Keratinocyte (primary cell): ENCODE results near the gene PSG11. TPM values are rescaled to one million over a fixed set of nuclear protein-coding genes. Genes with fewer than 3 reads are reported as not detected.
"Not testable (repeated sequence)": the region's sequence is repeated elsewhere in the genome, so short reads cannot be mapped to it uniquely, and the experiment has no call there.

ENCODE experiments used
- DNase-seq: peaks from one replicate; pipeline ENCODE4 v3.0.0-alpha.2; 2011; ENCODE audit warnings: low read depth, missing footprints, low spot score
- FAIRE-seq: peaks from 2 replicates; lab custom pipeline; 2011; peaks lifted over from hg19 to GRCh38; lab: Jason Lieb, UNC
- H2AFZ ChIP-seq: 2 replicates; pipeline ENCODE4 v1.6.0; 2012; ENCODE audit warnings: low read length, control low read depth, inconsistent platforms; ENCODE audit not compliant: control insufficient read depth
- H3K27ac ChIP-seq: 2 replicates; pipeline ENCODE4 v1.5.1; 2011; ENCODE audit warnings: low read length; ENCODE audit not compliant: control insufficient read depth, insufficient read depth
- H3K27me3 ChIP-seq: 3 replicates; pipeline ENCODE4 v1.6.0; 2011; ENCODE audit warnings: low read length; ENCODE audit not compliant: control insufficient read depth, insufficient read depth; ENCODE audit errors: extremely low read depth
- H3K36me3 ChIP-seq, 2 experiments: 2 replicates in 1 of 2; 3 replicates in 1 of 2; pipeline ENCODE4 v1.5.1; 2011; ENCODE audit warnings: low read length in 2 of 2, mild to moderate bottlenecking in 1 of 2; ENCODE audit not compliant: control insufficient read depth in 2 of 2, insufficient read depth in 2 of 2; ENCODE audit errors: extremely low read depth in 1 of 2
- H3K4me1 ChIP-seq: 3 replicates; pipeline ENCODE4 v1.5.1; 2011; ENCODE audit warnings: low read length; ENCODE audit not compliant: control insufficient read depth, insufficient read depth; ENCODE audit errors: extremely low read depth
- H3K4me2 ChIP-seq: 3 replicates; pipeline ENCODE4 v1.6.0; 2011; ENCODE audit warnings: low read depth, low read length; ENCODE audit not compliant: control insufficient read depth, insufficient read depth; ENCODE audit errors: extremely low read depth
- H3K4me3 ChIP-seq, 3 experiments: fragments of 200-600 bp in 1 of 3; sonication (generic) in 1 of 3; 2 replicates in 2 of 3; 3 replicates in 1 of 3; pipeline ENCODE4 v1.5.1; 2011 to 2016; ENCODE audit warnings: low read length in 3 of 3, mild to moderate bottlenecking in 3 of 3, control low read depth in 2 of 3, inconsistent platforms in 1 of 3, low read depth in 1 of 3, mixed read lengths in 1 of 3, mixed run types in 1 of 3, moderate library complexity in 1 of 3; ENCODE audit not compliant: control insufficient read depth in 2 of 3, insufficient read depth in 2 of 3; ENCODE audit errors: extremely low read depth in 1 of 3
- H3K79me2 ChIP-seq: 2 replicates; pipeline ENCODE4 v1.6.0; 2012; ENCODE audit warnings: low read length; ENCODE audit not compliant: control insufficient read depth, insufficient read depth
- H3K9ac ChIP-seq: 3 replicates; pipeline ENCODE4 v1.6.0; 2011; ENCODE audit warnings: low read length; ENCODE audit not compliant: control insufficient read depth, insufficient read depth; ENCODE audit errors: extremely low read depth
- H3K9me1 ChIP-seq: 3 replicates; pipeline ENCODE4 v1.6.0; 2011; ENCODE audit warnings: low read length; ENCODE audit not compliant: control insufficient read depth, insufficient read depth; ENCODE audit errors: extremely low read depth
- H3K9me3 ChIP-seq: 2 replicates; pipeline ENCODE4 v1.5.1; 2012; ENCODE audit warnings: low read depth, low read length; ENCODE audit not compliant: control insufficient read depth
- H4K20me1 ChIP-seq: 3 replicates; pipeline ENCODE4 v1.6.0; 2011; ENCODE audit warnings: low read length; ENCODE audit not compliant: control insufficient read depth, insufficient read depth; ENCODE audit errors: extremely low read depth
- EZH2 ChIP-seq: IDR thresholded peaks from one replicate; pipeline ENCODE4 v1.6.1; 2012; ENCODE audit warnings: inconsistent platforms, mild to moderate bottlenecking, low read length, moderate library complexity
- dilution Hi-C: fragments of 300-500 bp; cut with MboI; formaldehyde crosslinking; loops from one replicate; pipeline ENCODE4 v1.7.0; 2020; ENCODE audit warnings: low sequenced_read_pairs; ENCODE audit not compliant: extremely low pct_ligation_motif_present
- polyA plus RNA-seq, 5 experiments: library from polyadenylated mRNA; depleted of rRNA in 3 of 5; stranded (reverse) in 3 of 5; stranded (forward) in 1 of 5; unstranded in 1 of 5; fragments of >200 nt; gene quantifications; 1 replicate in 1 of 5; 2 replicates in 3 of 5; 3 replicates in 1 of 5; pipeline versions ENCODE4 v1.2.1 to v1.2.3, GENCODE V29; 2011 to 2012; ENCODE audit warnings: missing spikeins in 2 of 5, low read depth in 1 of 5, low replicate concordance in 1 of 5
- TF ChIP-seq, protein P1 (sequence below), 3 experiments: IDR thresholded peaks in 1 of 3; conservative IDR thresholded peaks in 1 of 3; optimal IDR thresholded peaks in 1 of 3; 2 replicates in 2 of 3; 3 replicates in 1 of 3; pipeline versions ENCODE3 to v1.5.1; 2011; ENCODE audit warnings: low read length in 3 of 3, mild to moderate bottlenecking in 3 of 3, moderate library complexity in 2 of 3, control low read depth in 1 of 3, inconsistent platforms in 1 of 3; ENCODE audit not compliant: insufficient read depth in 2 of 3; ENCODE audit errors: extremely low read depth in 1 of 3

Gene PSG11
- polyA plus RNA-seq, 1 donor (not counting 4 experiments of a cell fraction or from before 2014, with no cell fraction given), result 0.03 TPM

DNA sequence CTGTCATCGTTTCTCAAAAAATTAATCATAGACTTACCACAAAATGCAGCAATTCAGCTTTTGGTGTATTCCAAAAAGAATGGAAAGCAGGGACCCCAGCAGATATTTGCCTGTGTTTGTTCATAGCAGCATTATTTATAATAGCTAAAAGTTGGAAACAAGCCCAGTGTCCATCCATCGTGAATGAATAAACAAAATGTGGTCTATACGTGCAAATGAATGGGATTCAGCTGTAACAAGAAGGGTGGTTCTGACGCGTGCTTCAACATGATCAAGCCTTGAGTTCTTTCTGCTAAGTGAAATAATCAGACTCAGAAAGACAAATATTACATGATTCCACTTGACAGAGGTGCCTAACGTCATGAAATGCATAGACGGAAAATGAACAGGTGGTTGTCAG, 36.4 kb downstream of the PSG11 start:
- peaks cover 28% of the 10 kb centered on the region for H3K4me1 ChIP-seq
- H3K9me3 ChIP-seq, result no peaks in the 10 kb centered on the region
- no peak overlapping the region for H3K4me3 ChIP-seq
- peak; percentile 33 for DNase-seq
- H3K9ac ChIP-seq, result no peak overlapping the region
- no peaks in the 10 kb centered on the region for H3K27me3 ChIP-seq
- no peaks in the 10 kb centered on the region for H3K79me2 ChIP-seq
- no peak for TF ChIP-seq EZH2
- TF ChIP-seq, protein P1, sequence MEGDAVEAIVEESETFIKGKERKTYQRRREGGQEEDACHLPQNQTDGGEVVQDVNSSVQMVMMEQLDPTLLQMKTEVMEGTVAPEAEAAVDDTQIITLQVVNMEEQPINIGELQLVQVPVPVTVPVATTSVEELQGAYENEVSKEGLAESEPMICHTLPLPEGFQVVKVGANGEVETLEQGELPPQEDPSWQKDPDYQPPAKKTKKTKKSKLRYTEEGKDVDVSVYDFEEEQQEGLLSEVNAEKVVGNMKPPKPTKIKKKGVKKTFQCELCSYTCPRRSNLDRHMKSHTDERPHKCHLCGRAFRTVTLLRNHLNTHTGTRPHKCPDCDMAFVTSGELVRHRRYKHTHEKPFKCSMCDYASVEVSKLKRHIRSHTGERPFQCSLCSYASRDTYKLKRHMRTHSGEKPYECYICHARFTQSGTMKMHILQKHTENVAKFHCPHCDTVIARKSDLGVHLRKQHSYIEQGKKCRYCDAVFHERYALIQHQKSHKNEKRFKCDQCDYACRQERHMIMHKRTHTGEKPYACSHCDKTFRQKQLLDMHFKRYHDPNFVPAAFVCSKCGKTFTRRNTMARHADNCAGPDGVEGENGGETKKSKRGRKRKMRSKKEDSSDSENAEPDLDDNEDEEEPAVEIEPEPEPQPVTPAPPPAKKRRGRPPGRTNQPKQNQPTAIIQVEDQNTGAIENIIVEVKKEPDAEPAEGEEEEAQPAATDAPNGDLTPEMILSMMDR (optimal IDR thresholded peaks at IDR 0.05 in 1 of 3, IDR thresholded peaks at IDR 0.05 in 1 of 3, conservative IDR thresholded peaks at IDR 0.05 in 1 of 3; ENCODE audit: extremely low read depth in 1 of 3, insufficient read depth in 2 of 3, low read length in 3 of 3), result no peak
- no peaks in the 10 kb centered on the region for H3K9me1 ChIP-seq
- no peak for FAIRE-seq
- H2AFZ ChIP-seq, result no peak overlapping the region
- no peaks in the 10 kb centered on the region for H3K36me3 ChIP-seq
- dilution Hi-C loops, result no loop called here
- H3K4me2 ChIP-seq, result no peak overlapping the region
- H3K27ac ChIP-seq, result no peak overlapping the region
- no peaks in the 10 kb centered on the region for H4K20me1 ChIP-seq

- H3K9ac ChIP-seq, H3K4me3 ChIP-seq, H3K36me3 ChIP-seq, dilution Hi-C loops, H4K20me1 ChIP-seq, H3K4me2 ChIP-seq, H3K9me3 ChIP-seq, H3K9me1 ChIP-seq, DNase-seq, H3K27me3 ChIP-seq, H3K79me2 ChIP-seq, H2AFZ ChIP-seq: not testable (repeated sequence)
- FAIRE-seq, result peak; percentile 69
- Histone ChIP-seq H3K27ac (peak overlapping the region; percentile 31), H3K4me1 (peaks cover 28% of the 10 kb centered on the region)
These were observed 37.1 kb downstream of the PSG11 start for GRCh38 chr19:42989186-42989585.

DNA sequence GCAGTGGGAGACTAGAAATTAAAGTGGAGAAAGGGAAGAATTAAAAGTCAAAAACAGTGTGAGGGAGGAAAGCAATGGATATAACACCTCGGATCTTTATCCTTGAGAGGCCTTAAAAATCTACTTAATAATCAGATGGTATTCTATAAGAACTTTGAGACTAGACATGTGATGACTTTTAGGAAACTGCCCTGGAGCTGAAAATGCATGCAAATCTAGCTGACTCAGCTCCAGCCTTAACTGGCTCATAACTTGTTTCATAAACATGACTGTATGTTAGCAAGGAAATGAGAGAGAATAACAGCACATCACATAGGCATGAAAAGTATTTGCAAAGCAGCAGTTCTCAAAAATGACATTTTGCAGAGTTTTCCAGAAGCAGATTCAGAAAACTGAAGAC, 38.1 kb downstream of the PSG11 start:
- H3K9me3 ChIP-seq, H3K27me3 ChIP-seq, H3K4me2 ChIP-seq, H3K9ac ChIP-seq, H4K20me1 ChIP-seq, H3K4me3 ChIP-seq, H3K79me2 ChIP-seq, dilution Hi-C loops, H3K9me1 ChIP-seq, DNase-seq, H2AFZ ChIP-seq, H3K36me3 ChIP-seq: not testable (repeated sequence)
- FAIRE-seq, result peak; percentile 97
- H3K4me1 ChIP-seq, result peaks cover 28% of the 10 kb centered on the region
- H3K27ac ChIP-seq, result peak overlapping the region; percentile 13
